Activated CD8-positive, alpha-beta memory T cell treated with anti-CD3 and anti-CD28 coated beads for 36 hours (primary cell): Measurements from ENCODE around the gene CAPN9. TPM values are rescaled to one million over a fixed set of nuclear protein-coding genes. Genes with fewer than 3 reads are reported as not detected.
"Not testable (repeated sequence)": the region's sequence is repeated elsewhere in the genome, so short reads cannot be mapped to it uniquely, and the experiment has no call there.

Experiments used
- CTCF ChIA-PET: fragments of 350-600 bp; sonication (Branson Sonifier 250); formaldehyde crosslinking; loops from one replicate; lab custom pipeline; 2021; ENCODE audit warnings: antibody characterized with exemption; lab: Charles Lee
- POLR2A ChIA-PET: fragments of 350-600 bp; sonication (Branson Sonifier 250); formaldehyde crosslinking; loops from one replicate; lab custom pipeline; 2021; ENCODE audit warnings: antibody characterized with exemption; lab: Charles Lee
- total RNA-seq, 2 experiments: library from RNA; stranded (reverse); gene quantifications; one replicate each; pipeline ENCODE4 v1.2.3, GENCODE V29; 2021

CAPN9 gene, protein sequence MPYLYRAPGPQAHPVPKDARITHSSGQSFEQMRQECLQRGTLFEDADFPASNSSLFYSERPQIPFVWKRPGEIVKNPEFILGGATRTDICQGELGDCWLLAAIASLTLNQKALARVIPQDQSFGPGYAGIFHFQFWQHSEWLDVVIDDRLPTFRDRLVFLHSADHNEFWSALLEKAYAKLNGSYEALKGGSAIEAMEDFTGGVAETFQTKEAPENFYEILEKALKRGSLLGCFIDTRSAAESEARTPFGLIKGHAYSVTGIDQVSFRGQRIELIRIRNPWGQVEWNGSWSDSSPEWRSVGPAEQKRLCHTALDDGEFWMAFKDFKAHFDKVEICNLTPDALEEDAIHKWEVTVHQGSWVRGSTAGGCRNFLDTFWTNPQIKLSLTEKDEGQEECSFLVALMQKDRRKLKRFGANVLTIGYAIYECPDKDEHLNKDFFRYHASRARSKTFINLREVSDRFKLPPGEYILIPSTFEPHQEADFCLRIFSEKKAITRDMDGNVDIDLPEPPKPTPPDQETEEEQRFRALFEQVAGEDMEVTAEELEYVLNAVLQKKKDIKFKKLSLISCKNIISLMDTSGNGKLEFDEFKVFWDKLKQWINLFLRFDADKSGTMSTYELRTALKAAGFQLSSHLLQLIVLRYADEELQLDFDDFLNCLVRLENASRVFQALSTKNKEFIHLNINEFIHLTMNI
- not detected for total RNA-seq

DNA sequence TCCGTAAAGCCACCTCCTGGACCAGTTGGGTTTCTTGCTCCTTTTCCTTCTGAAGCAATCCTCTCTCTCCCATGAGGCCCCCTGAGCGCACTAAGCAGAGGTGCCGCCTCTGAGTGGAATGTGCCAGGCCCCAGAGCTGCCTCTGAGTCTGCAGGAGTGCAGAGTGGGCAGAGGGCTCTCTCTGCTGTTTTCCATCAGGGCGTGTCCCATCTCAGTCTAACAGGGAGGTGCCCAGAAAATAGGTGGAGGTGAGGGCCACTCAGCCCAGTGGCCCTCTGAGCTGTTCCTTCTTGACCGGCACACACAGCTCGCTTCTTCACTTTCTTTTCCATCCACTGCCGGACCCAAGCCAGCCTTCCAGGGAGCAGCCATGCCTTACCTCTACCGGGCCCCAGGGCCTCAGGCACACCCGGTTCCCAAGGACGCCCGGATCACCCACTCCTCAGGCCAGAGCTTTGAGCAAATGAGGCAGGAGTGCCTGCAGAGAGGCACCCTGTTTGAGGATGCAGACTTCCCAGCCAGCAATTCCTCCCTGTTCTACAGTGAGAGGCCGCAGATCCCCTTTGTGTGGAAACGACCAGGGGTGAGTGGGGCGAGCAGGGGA is at the start of gene CAPN9:
Gene CAPN9, plus strand, starts transcription at position 262 of the 604 bp plus-strand sequence. Its CDS starts 109 bp downstream, at position 371.
- ChIA-PET POLR2A (no interaction called here), CTCF (no interaction called here)

DNA sequence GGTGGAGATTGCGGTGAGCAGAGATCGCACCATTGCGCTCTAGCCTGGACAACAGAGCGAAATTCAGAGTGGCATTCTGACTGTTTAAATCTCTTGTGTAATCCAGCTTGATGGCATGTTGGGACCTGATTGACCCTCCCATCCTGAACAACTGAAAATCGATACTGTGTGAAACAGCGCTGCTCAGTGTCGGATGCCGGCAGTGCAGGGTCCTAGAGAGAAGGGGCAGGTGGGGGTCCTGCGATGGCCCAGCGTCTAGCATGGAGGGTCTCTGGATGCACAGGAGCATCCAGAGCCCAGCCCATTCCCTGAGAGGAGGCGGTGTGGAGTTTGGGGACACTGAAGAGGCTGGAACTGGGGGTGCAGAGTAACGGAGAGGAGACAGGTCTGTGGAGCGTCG is 49.1 kb upstream of the CAPN9 start:
- ChIA-PET CTCF (interaction anchor here (1.0 kb wide), 1 partner anchor 12 kb away, joined by 3 read pairs; no protein-coding TSS in a partner anchor), POLR2A (no interaction called here)

DNA sequence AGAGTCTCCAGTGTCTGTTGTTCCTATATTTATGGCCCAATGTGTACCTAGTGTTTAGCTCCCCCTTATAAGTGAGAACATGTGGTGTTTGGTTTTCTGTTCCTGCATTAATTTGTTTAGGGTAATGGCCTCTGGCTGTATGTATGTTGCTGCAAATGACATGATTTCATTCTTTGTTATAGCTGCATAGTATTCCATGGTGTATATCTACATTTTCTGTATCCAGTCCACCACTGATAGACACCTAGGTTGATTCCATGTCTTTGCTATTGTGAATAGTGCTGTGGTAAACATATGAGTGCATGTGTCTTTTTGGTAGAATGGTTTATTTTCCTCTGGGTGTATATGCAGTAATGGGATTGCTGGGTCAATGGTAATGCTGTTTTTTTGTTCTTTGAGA is 48.2 kb upstream of the CAPN9 start:
- CTCF ChIA-PET = interaction anchor here (1.0 kb wide), 1 partner anchor 13 kb away, joined by 3 read pairs; no protein-coding TSS in a partner anchor
- POLR2A ChIA-PET = not testable (repeated sequence)

DNA sequence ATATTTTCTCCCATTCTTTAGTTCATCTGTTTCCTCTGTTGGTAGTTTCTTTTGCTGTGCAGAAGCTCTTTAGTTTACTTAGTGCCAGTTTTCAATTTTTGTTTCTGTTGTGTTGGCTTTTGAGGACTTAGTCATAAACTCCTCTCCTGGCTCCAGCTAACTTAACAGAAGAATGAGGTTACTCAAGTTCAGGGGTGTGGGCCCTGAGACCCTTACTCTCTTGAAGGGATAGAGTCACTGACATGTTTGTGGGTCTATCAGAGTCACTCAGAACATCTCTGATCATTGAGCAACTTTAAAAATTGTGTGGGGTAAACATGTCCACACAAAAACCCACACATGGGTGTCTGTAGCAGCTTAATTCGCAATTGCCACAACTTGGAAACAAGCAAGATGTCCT is 47.5 kb upstream of the CAPN9 start:
- POLR2A ChIA-PET = no interaction called here
- CTCF ChIA-PET = no interaction called here

DNA sequence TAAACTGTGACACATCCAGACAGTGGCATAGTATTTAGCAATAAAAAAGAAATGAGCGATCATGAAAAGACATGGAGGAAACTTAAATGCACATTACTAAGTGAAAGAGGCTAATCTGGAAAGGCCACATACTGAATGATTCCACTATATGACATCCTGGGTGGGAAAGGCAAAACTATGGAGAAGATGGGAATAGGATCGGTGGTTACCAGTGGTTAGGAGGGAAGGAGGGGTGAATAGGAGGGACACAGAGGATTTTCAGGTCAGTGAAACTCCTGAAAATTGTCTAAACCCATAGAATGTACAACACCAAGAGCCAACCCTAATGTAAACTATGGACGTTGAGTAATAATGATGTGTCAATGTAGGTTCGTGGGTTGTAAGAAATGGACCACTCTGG is 47.1 kb upstream of the CAPN9 start:
- CTCF ChIA-PET = no interaction called here
- POLR2A ChIA-PET = no interaction called here

DNA sequence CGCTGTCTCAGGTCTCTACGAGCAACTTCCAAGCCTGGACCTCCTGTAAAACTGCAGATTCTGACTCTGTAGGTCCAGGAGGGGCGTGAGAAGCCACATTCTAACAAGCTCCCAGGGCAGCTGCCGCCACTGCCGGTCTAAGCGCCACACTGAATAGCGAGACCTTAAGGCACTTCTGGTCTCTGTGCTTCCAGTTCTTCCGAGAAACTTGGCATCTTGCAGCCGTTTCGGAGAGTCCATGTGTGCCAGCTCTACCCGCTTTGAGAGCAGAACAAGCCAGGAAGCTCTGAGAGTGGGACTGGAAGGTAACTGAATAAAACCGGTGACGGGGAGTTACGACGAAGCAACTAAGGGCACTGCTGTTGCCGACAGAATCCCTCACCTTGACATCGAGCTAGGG is 45.8 kb upstream of the CAPN9 start:
- CTCF ChIA-PET = no interaction called here
- POLR2A ChIA-PET = no interaction called here

DNA sequence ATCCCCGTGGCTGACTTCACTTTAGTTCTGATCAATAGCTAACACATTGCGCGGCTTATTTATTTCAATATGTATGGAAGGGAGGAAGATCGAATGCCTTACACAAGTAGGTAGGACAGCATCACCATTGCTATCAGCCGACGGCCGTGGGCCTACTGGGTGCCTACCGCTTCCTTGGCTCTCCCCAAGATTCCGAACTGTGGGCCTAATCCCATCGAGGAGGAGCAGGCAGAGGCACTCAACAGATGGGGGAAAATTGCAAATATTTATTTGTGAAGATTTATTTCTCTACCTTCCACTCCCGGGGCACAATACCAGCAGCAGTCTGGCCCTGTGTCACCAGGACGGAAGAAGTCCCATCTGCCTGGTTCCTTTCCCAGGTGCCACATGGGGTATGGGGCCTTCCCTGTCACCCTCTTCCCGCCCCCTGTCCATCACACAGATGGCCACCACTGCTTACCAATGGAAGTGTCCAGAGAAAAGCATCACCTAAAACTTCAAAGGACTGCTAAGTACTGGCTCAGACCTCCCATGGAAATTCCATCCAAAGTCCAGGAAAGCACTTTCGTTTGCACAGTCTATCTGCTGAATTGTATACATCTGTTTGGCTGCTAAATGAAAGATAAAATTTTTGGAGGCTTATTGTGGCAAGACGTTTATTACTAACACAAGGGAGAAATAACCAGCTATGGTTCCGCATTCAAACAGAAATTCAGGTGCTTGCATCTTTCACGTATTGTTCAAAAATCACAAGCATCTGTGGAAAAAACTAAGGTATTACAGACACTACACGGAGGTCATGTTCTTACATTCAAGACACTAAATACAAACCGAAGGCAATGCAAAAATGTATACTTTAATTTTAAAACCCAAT is 45.1 kb upstream of the CAPN9 start:
- CTCF ChIA-PET = no interaction called here
- POLR2A ChIA-PET = no interaction called here

DNA sequence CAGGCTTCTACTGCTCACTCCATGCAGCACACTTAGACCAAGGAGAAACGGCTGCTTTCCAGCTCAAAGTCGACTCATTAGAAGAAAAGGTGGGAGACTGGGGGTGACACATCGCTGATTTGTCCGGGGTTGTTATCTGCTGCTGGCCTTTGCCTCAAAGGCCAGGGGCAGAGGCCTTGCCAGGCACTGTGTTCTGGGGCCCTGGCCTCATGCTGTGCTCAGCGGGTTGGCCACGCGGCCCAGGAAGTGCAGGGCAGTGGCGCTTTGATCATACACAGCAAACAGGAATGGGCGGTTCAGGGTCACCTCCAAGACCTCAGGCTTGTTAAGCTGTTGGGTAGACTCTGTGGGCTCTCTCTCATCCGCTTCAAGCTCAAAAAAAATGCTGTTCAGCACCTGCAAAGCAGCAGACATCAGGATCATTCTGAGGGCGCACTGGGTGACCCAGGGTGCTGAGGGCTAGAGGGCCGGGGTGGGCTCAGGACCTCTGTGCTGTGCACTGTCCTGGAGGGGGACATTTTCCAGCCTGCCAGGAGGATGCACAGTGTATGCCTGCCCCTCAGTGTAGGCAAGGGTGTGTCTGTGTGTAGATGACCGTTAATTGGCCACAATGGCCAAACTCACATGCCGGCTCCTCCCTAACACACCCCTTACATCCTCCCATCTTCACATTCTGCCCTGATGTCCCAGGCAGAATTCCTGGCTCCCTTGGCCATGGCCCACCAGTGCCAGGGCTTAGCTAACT is 44.1 kb upstream of the CAPN9 start:
- POLR2A ChIA-PET = no interaction called here
- CTCF ChIA-PET = no interaction called here

DNA sequence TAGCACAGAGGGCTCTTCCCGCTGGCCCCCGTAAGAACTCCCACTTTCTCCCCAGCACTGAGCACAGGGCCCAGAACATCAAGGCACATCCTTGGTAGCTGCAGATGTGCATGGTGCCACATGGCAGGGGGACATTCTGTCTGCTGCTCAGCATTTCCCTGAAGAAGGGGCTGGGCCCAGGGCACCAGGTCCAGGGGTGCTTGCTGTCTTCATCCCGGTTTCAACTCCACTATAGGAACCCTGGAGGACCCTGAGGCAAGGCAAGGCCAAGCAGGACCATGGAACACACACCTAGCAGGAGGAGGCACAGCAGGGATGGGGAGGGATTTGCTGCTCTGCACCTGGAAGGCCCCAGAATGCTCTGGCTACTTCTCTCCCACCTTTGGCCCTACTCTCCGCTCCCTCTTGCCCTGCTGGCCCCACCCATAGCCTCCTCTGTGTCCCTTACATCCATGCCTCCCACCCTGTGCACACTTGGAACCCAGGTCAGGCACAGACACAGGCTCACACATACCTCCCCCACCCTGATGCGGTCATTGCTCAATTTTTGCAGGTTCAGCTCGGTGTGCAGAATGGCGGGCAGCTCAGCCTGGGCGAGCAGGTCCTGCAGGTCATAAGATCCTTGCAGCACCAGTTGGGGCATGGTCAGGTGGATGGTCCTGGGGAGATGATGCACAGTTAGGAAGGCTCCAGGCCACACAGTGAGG is 43.4 kb upstream of the CAPN9 start:
- ChIA-PET POLR2A (no interaction called here), CTCF (no interaction called here)

DNA sequence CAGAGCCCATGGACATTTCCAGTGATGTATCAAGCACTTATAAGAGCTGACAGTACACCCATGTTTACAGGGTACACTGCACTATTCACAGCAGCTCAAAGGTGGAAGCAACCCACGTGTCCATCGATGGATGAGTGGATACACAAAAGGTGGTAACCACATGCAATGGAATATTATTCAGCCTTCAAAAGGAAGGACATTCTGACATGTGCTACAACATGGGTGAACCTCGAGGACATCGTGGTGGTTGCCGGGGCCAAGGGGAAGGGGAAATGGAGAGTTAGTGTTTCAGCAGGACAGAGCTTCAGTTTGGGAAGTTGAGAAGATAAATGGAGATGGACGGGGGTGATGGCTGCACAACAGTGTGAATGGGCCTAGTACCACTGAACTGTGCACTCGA is 42.4 kb upstream of the CAPN9 start:
- POLR2A ChIA-PET = no interaction called here
- CTCF ChIA-PET = no interaction called here

DNA sequence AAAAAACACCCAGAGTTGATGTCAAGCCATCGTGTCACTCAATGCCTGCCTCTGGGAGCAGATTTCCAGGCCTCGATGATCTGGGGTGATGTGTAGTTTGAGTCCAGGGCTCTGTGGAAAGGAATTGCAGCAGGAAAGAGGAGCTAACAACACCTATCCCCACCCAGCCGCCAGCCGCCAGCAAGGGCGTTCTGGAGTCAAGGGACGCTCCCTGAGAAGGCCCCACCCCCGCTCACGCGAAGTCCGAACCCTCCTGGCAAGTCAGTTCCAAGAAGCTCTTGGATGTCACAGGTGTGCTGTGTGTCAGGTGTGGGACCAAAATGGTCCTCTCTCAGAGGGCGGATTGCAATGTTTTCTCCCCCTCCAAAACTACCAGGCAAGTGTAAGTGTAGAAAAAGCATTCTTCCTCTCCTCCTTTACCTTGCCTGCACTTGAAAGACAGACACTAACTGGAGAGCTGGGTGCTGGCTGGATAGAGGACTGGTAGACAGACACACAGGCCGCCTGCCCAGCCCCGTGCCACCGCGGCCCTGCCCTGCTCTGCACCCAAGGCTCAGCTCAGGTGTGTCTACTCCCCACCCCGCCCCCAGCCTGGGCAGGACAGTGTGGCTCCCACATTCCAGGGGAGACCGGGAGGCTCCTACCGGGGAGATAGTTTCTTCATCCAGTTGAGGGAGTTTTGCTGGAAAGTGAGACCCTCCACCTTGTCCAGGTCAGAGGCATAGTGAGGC is 41.7 kb upstream of the CAPN9 start:
- CTCF ChIA-PET = no interaction called here
- POLR2A ChIA-PET = no interaction called here

DNA sequence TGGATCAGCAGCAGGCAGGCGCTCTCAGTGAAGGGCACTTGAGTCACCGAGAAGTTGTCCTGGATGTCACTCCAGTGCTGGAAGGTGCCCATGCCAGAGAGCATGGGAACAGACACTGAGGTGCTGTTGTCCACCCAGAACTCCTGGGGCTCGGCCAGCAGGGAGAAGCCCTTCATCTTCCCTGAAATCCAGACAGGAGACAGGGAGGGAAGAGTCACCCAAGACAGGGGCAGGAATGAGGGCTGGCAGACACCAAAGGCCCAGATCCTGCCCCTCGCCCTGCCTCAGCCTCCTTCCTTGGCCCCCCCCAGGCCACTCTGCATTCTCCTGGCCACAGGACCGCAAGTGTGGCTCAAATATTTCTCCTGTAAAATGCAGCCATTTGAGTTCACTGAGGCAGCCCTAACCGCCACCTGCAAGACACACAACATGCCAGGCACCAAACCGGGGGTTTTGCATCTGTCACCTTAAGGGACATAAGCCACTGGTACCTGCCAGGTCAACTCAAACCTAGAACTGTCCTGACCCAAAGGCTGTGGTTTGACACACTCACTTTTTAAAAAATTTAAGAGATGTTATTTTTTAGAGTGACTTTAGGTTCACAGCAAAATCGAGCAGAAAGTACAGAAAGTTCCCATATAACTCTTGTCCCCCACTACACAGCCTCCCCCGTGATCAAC is 41.0 kb upstream of the CAPN9 start:
- CTCF ChIA-PET = no interaction called here
- POLR2A ChIA-PET = no interaction called here

DNA sequence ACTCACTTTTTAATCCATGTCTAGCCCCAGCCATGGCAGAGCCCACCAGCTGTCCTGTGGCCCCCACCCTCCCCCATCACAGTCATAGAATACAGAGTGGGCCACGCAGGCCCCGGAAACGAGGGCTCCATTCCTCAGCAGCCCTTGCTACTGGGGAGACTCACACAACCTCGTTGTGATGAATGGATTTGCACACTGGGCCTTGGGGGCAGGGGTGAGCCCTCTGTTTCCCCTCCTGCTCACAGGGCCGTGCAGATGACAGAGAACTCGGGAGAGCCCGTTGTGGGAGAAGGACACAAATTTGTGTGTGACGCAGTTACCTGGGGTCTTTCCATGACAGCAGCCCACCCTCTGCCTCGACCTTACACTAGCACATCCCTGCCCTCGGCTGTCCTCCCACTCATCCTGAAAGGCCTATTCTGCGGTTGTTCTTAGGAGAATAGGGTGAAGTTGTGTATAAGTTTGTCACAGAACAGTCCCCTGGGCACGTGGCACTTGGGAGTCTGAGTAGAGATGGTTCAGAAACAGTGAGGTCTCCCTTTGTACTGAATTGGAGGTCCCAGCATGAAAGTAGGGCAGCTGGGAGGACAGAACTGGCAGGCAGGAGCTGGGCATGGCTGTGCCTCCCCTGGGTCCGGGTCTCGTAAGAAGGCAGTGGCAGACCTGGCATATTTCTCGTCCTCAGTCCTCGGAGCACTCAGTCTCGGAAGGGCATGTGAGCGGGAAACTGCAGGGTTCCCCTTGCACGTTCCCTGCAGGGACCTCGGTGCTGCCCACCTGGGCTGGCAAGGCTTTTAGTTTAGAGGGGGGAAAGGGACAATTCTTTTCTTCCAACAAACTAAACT is 40.1 kb upstream of the CAPN9 start:
- ChIA-PET POLR2A (no interaction called here), CTCF (no interaction called here)

DNA sequence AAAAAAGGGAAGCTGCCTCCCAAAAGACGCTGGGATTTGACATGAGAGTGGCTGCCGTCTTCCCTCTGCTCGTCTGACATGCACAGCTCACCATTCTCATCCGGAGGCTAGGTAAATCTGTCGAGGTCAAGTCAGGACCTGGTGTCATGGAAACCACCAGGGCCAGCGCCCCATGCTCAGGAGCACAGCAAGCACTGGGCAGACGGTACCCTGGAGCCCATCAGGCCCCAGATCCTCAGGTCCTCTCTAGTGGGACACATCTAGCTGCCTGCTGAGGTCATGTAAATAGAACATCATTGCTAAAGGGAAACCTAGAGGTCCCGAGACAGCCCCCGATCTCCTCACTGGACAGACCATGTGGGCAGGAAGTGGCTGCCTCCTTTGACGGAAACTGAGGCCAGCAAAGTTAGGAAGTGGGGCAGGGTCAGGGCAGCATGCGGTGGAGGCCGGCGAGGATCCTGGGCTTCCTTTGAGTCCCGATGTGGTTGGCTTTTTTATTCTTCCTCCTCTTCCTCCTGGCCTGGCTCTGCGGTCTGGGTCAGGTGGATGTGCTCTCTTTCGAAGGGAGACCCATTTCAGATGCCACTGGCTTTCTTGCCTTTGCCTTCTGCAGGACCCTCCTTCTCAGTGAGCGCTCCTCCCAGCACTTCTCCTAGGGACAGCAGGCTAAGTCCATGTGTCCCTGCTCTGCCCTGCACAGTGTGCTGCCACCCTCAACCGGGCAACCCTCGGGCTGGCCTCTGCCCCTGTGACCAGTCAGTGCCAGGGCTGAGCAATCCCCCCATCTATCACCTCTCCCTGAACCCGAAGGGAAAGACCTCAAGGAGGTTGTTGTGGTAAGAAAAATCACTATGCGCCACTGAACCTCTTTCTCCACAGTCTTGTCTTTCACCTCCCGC is 39.2 kb upstream of the CAPN9 start:
- ChIA-PET POLR2A (no interaction called here), CTCF (no interaction called here)
